PC-3 (cell line): ENCODE measurements around the gene CCDC182. TPM values are rescaled to one million over a fixed set of nuclear protein-coding genes. Genes with fewer than 3 reads are reported as not detected.

Experiments used
- ATAC-seq: fragments of 200-7000 bp; cut with Tn5 transposase; 2 replicates; pipeline ENCODE4 v1.9.1; 2020; ENCODE audit warnings: mild to moderate bottlenecking, moderate library complexity
- Bru-seq: library from RNA; stranded (reverse); fragments of 400-500 nt; gene quantifications from one replicate; lab custom pipeline; 2021; lab: Mats Ljungman, UMichigan
- BruChase-seq, 2 experiments: library from RNA; stranded (reverse); fragments of 400-500 nt; gene quantifications; one replicate each; lab custom pipeline; 2021; lab: Mats Ljungman, UMichigan
- BruUV-seq: library from RNA; stranded (reverse); fragments of 400-500 nt; replicated peaks from 2 replicates; lab custom pipeline; 2021; lab: Mats Ljungman, UMichigan
- CTCF ChIA-PET: fragments of 300-600 bp; sonication (Branson Sonifier 250); formaldehyde crosslinking; loops from one replicate; lab custom pipeline; 2022; ENCODE audit warnings: antibody characterized with exemption; lab: Charles Lee
- POLR2A ChIA-PET: fragments of 300-600 bp; sonication (Branson Sonifier 250); formaldehyde crosslinking; loops from one replicate; lab custom pipeline; 2022; ENCODE audit warnings: antibody characterized with exemption; ENCODE audit not compliant: unreplicated experiment; lab: Charles Lee
- DNase-seq: peaks from one replicate; pipeline ENCODE4 v3.0.0-alpha.2; 2015
- H2AFZ ChIP-seq: fragments of 300-600 bp; sonication (generic); 2 replicates; pipeline ENCODE4 v1.6.0; 2016; ENCODE audit warnings: antibody characterized with exemption, low read length
- H3F3A ChIP-seq: fragments of 300-600 bp; sonication (generic); one replicate; pipeline ENCODE4 v1.6.0; 2017; ENCODE audit warnings: antibody characterized with exemption, low read length, control low read depth, mild to moderate bottlenecking; ENCODE audit not compliant: unreplicated experiment
- H3K27ac ChIP-seq: fragments of 300-600 bp; sonication (generic); 2 replicates; pipeline ENCODE4 v1.5.1; 2016; ENCODE audit warnings: mild to moderate bottlenecking, low read length
- H3K27me3 ChIP-seq: fragments of 300-600 bp; sonication (generic); 2 replicates; pipeline ENCODE4 v1.6.1; 2016; ENCODE audit warnings: low read length, mixed read lengths
- H3K36me3 ChIP-seq: fragments of 300-600 bp; sonication (generic); 2 replicates; pipeline ENCODE4 v1.6.1; 2016; ENCODE audit warnings: low read depth, mixed run types, low read length, mixed read lengths
- H3K4me1 ChIP-seq: fragments of 300-600 bp; sonication (generic); 2 replicates; pipeline ENCODE4 v1.5.1; 2016; ENCODE audit warnings: low read length; ENCODE audit not compliant: insufficient read depth
- H3K4me2 ChIP-seq: fragments of 300-600 bp; sonication (generic); 2 replicates; pipeline ENCODE4 v1.6.0; 2016; ENCODE audit warnings: low read length
- H3K4me3 ChIP-seq: fragments of 300-600 bp; sonication (generic); 2 replicates; pipeline ENCODE4 v1.5.1; 2016; ENCODE audit warnings: mild to moderate bottlenecking, low read length, mixed read lengths
- H3K79me2 ChIP-seq: fragments of 300-600 bp; sonication (generic); 2 replicates; pipeline ENCODE4 v1.6.1; 2017; ENCODE audit warnings: low read length, mixed read lengths
- H3K9ac ChIP-seq: fragments of 300-600 bp; sonication (generic); 2 replicates; pipeline ENCODE4 v1.6.0; 2016; ENCODE audit warnings: mild to moderate bottlenecking, low read length
- H3K9me2 ChIP-seq: fragments of 300-600 bp; sonication (generic); replicated peaks from 2 replicates; pipeline ENCODE4 v1.6.1; 2016; ENCODE audit warnings: mixed run types, low read length, mixed read lengths
- H3K9me3 ChIP-seq: fragments of 300-600 bp; sonication (generic); 2 replicates; pipeline ENCODE4 v1.6.1; 2016; ENCODE audit warnings: low read length, mixed read lengths
- H4K20me1 ChIP-seq: fragments of 300-600 bp; sonication (generic); 2 replicates; pipeline ENCODE4 v1.6.1; 2016; ENCODE audit warnings: low read length, mixed read lengths
- EZH2 ChIP-seq: fragments of 300-600 bp; sonication (generic); IDR thresholded peaks from one replicate; pipeline ENCODE4 v1.6.1; 2017; ENCODE audit warnings: antibody characterized with exemption, mild to moderate bottlenecking, low read length; ENCODE audit not compliant: unreplicated experiment
- EZH2phosphoT487 ChIP-seq: fragments of 300-600 bp; sonication (generic); IDR thresholded peaks from 2 replicates; pipeline ENCODE4 v1.6.1; 2018; ENCODE audit warnings: mild to moderate bottlenecking, antibody characterized with exemption, low read length, borderline replicate concordance
- intact Hi-C: fragments of 100-400 bp; cut with micrococcal nuclease; formaldehyde crosslinking; loops from 2 replicates; pipeline ENCODE4 v1.9.0; 2023
- long read RNA-seq: library from polyadenylated mRNA; unstranded; transcript quantifications from one replicate; pipeline ENCODE4 v2.0.0, GENCODE V29; 2021; ENCODE audit not compliant: unreplicated experiment
- total RNA-seq: library from RNA; depleted of rRNA; stranded (reverse); fragments of >200 nt; gene quantifications from 2 replicates; pipeline ENCODE4 v1.2.3, GENCODE V29; 2014; rRNA removed
- TF ChIP-seq, protein P1 (sequence below): fragments of 300-600 bp; sonication (generic); conservative IDR thresholded peaks from 2 replicates; pipeline ENCODE4 v1.5.1; 2017; ENCODE audit warnings: antibody characterized with exemption, low read depth, mild to moderate bottlenecking, low read length

CCDC182 gene
- total RNA-seq: not detected in 2 replicates
- not detected for Bru-seq, nascent RNA
- percentile 32 among the genes with signal in this experiment for BruChase-seq, experiment 1, labeled RNA remaining after a 6-hour chase
- BruChase-seq, experiment 2, labeled RNA remaining after a 2-hour chase: percentile 17 among the genes with signal in this experiment
- long read RNA-seq: 0 reads

DNA sequence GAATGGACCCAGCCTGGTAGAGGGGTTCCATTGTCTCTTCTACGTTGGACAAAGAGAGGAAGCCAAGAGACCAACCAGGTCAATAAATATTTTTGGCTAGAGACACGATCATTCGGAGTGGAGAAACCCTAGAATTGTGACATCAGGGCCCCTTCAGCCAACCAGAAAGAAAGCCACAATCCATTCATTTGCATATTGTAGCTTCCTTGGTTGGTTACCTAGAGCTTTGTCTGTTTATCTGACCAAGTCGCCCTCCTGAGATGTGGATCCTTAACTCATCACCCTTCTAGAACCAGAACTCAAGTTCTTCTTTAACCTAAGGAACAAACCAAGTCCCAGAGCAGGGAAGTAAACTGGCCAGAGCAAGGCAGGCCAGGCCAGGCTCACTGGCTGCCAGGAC is at the start of gene CCDC182:
Gene CCDC182 (minus strand): TSS at position 58 of the 400 bp plus-strand sequence. CDS start 27 bp downstream, at position 31.
- ATAC-seq: no peak
- TF ChIP-seq EZH2 (no peak), EZH2phosphoT487 (no peak)
- TF ChIP-seq, protein P1, sequence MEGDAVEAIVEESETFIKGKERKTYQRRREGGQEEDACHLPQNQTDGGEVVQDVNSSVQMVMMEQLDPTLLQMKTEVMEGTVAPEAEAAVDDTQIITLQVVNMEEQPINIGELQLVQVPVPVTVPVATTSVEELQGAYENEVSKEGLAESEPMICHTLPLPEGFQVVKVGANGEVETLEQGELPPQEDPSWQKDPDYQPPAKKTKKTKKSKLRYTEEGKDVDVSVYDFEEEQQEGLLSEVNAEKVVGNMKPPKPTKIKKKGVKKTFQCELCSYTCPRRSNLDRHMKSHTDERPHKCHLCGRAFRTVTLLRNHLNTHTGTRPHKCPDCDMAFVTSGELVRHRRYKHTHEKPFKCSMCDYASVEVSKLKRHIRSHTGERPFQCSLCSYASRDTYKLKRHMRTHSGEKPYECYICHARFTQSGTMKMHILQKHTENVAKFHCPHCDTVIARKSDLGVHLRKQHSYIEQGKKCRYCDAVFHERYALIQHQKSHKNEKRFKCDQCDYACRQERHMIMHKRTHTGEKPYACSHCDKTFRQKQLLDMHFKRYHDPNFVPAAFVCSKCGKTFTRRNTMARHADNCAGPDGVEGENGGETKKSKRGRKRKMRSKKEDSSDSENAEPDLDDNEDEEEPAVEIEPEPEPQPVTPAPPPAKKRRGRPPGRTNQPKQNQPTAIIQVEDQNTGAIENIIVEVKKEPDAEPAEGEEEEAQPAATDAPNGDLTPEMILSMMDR: no peak

DNA sequence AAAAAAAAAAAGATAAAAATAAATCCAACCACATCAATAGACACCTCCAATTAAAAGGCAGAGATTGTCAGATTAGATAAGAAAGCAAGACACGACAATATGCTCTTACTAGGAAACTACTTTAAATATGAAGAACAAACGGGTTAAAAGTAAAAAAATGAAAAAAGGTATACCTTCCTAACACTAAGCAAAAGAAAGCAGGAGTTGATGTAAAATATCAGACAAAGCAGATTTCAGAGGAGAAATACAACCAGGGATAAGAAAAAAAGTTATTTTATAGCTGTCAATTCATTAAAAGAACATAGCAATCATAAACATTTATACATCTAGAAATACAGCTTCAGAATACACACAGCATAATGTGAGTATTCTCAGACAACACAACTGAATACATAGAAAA is 49.7 kb upstream of the CCDC182 start:
- H3K27ac ChIP-seq: no peak overlapping the region
- DNase-seq: no peak
- BruUV-seq: no TSS peak
- no peak overlapping the region for H2AFZ ChIP-seq
- ChIA-PET POLR2A (interaction anchor here (0.6 kb wide), 1 partner anchor 10 kb away, joined by 16 read pairs; no protein-coding TSS in a partner anchor), CTCF (no interaction called here)
- H3K27me3 ChIP-seq: peaks cover 43% of the 10 kb centered on the region
- H3K79me2 ChIP-seq: no peaks in the 10 kb centered on the region
- TF ChIP-seq EZH2phosphoT487: no peak
- TF ChIP-seq EZH2: no peak
- TF ChIP-seq, protein P1: no peak
- no peaks in the 10 kb centered on the region for H3K36me3 ChIP-seq
- H4K20me1 ChIP-seq: no peaks in the 10 kb centered on the region
- H3K9ac ChIP-seq: no peak overlapping the region
- no peaks in the 10 kb centered on the region for H3K9me2 ChIP-seq
- H3K4me1 ChIP-seq: no peaks in the 10 kb centered on the region
- no peaks in the 10 kb centered on the region for H3K9me3 ChIP-seq
- no peak for ATAC-seq
- H3K4me3 ChIP-seq: no peak overlapping the region
- no peak overlapping the region for H3K4me2 ChIP-seq
- H3F3A ChIP-seq: peaks cover 4% of the 10 kb centered on the region
- intact Hi-C loops: no loop called here

More for the DNA sequence above, at the start of gene CCDC182:
- CTCF ChIA-PET: no interaction called here
- Histone ChIP-seq H3K27me3 (peaks cover 45% of the 10 kb centered on the region), H3K9ac (no peak within 1 kb of the TSS), H3F3A (no peaks in the 10 kb centered on the region), H2AFZ (no peak within 1 kb of the TSS), H3K9me2 (no peaks in the 10 kb centered on the region), H3K9me3 (no peaks in the 10 kb centered on the region), H3K36me3 (no peaks in the 10 kb centered on the region), H3K79me2 (no peaks in the 10 kb centered on the region), H3K4me3 (no peak within 1 kb of the TSS), H3K4me1 (no peaks in the 10 kb centered on the region), H4K20me1 (no peaks in the 10 kb centered on the region), H3K27ac (no peak within 1 kb of the TSS), H3K4me2 (no peak within 1 kb of the TSS)
- DNase-seq: no peak
- intact Hi-C loops: loop anchor here (5.0 kb wide), 1 partner anchor 87 kb away; no protein-coding TSS in a partner anchor
- no TSS peak for BruUV-seq
- POLR2A ChIA-PET: no interaction called here

DNA sequence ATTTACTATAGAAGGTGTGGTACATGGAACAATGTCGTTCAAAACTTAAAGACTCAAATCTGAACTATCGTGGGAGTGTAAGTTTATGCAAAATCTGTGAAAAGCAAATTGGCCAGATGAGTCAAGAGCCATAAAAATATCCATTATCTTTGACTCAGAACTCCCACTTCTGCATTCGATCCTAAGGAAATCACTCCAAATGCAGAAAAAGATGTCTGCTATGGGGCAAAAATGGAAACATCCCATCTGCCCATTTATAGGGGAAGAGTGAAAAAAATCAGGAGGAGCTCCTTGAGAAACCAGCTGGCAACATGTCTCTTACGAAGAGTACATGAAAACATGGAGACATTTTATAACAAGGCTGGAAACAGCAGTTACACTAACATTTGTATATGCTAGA is 43.6 kb upstream of the CCDC182 start:
- no peak for ATAC-seq
- no TSS peak for BruUV-seq
- H3K79me2 ChIP-seq: no peaks in the 10 kb centered on the region
- ChIA-PET POLR2A (no interaction called here), CTCF (no interaction called here)
- no peak overlapping the region for H3K9ac ChIP-seq
- no peak overlapping the region for H2AFZ ChIP-seq
- DNase-seq: no peak
- no peaks in the 10 kb centered on the region for H4K20me1 ChIP-seq
- H3K36me3 ChIP-seq: no peaks in the 10 kb centered on the region
- peaks cover 72% of the 10 kb centered on the region for H3K27me3 ChIP-seq
- H3K27ac ChIP-seq: no peak overlapping the region
- no peaks in the 10 kb centered on the region for H3F3A ChIP-seq
- H3K4me1 ChIP-seq: no peaks in the 10 kb centered on the region
- TF ChIP-seq EZH2phosphoT487: no peak
- TF ChIP-seq EZH2: no peak
- no peaks in the 10 kb centered on the region for H3K9me3 ChIP-seq
- intact Hi-C loops: no loop called here
- no peaks in the 10 kb centered on the region for H3K9me2 ChIP-seq
- no peak overlapping the region for H3K4me2 ChIP-seq
- no peak overlapping the region for H3K4me3 ChIP-seq
